Testis (tissue), 3 donors: ENCODE data around the gene DDAH2. TPM values are rescaled to one million over a fixed set of nuclear protein-coding genes. Genes with fewer than 3 reads are reported as not detected.

ENCODE experiments used
- DNase-seq: peaks from one replicate; pipeline ENCODE4 v3.0.0-alpha.2; 2019
- H3K27ac ChIP-seq, 2 donors: fragments of 200-600 bp; sonication (generic); one replicate each; pipeline ENCODE4 v1.5.1; 2019
- H3K27me3 ChIP-seq: fragments of 200-600 bp; sonication (generic); one replicate; pipeline ENCODE4 v1.5.1; 2019
- H3K36me3 ChIP-seq: fragments of 200-600 bp; sonication (generic); one replicate; pipeline ENCODE4 v1.5.1; 2017; ENCODE audit warnings: low read depth; ENCODE audit errors: missing control alignments
- H3K4me1 ChIP-seq: fragments of 200-600 bp; sonication (generic); one replicate; pipeline ENCODE4 v1.5.1; 2019
- H3K4me3 ChIP-seq, 2 donors: fragments of 200-600 bp; sonication (generic); one replicate each; pipeline ENCODE4 v1.5.1; 2017 to 2019
- H3K9me3 ChIP-seq: fragments of 200-600 bp; sonication (generic); one replicate; pipeline ENCODE4 v1.5.1; 2017
- CTCF ChIP-seq, 3 experiments: fragments of 450-650 bp in 2 of 3; fragments of 200-600 bp in 1 of 3; sonication (generic) in 1 of 3; IDR thresholded peaks; one replicate each; pipeline ENCODE4 v1.5.1; 2016 to 2019; ENCODE audit warnings: antibody characterized with exemption in 3 of 3, mild to moderate bottlenecking in 2 of 3, moderate library complexity in 1 of 3
- POLR2A ChIP-seq: fragments of 450-650 bp; IDR thresholded peaks from one replicate; pipeline ENCODE4 v1.6.1; 2017; ENCODE audit warnings: antibody characterized with exemption, mild to moderate bottlenecking, moderate library complexity
- WGBS, 2 donors: methylation state at CpG; one replicate each; pipeline ENCODE4 v1.1.5; 2018; 5-methylcytosine and 5-hydroxymethylcytosine counted together
- intact Hi-C: fragments of 100-400 bp; cut with DNase I; formaldehyde crosslinking; loops from one replicate; pipeline ENCODE4 v1.15.1; 2023; ENCODE audit warnings: low total_unique reads
- polyA plus RNA-seq: library from polyadenylated mRNA; stranded (reverse); fragments of 350-450 nt; fragmentation: Illumina TruSeq; extraction: RNeasy Lipid Tissue Mini Kit (QIAGEN cat#74804); gene quantifications from one replicate; pipeline ENCODE4 v1.2.3, GENCODE V29; 2014; ENCODE audit warnings: low read depth, low replicate concordance; ENCODE audit not compliant: insufficient read depth
- total RNA-seq, 2 donors: library from RNA; depleted of rRNA; stranded (reverse); fragments of >200 nt; gene quantifications; one replicate each; pipeline ENCODE4 v1.2.3, GENCODE V29; 2016

DDAH2 gene
- total and polyA plus RNA-seq, 3 donors from 2014 or later: 19.6 to 50.8 (median 38.0) TPM

- Histone ChIP-seq H3K27ac (peak overlapping the region; percentile 86 to 87), H3K9me3 (no peaks in the 10 kb centered on the region), H3K27me3 (no peaks in the 10 kb centered on the region), H3K4me3 (peak overlapping the region; percentile 47 to 71), H3K4me1 (peaks cover 26% of the 10 kb centered on the region), H3K36me3 (no peaks in the 10 kb centered on the region)
- no peak for DNase-seq
- 47 to 64% methylated on average over 9 to 10 of the region's 10 CpGs for WGBS, 2 donors
- TF ChIP-seq POLR2A: no peak
- no peak for TF ChIP-seq CTCF (IDR thresholded peaks at IDR 0.05)
- intact Hi-C loops: no loop called here
Measured at GRCh38 chr6:31736768-31737314, 7.7 kb upstream of the DDAH2 start.

- H3K27me3 ChIP-seq: no peaks in the 10 kb centered on the region
- peak within 1 kb of the TSS; percentile 86 to 87 for H3K27ac ChIP-seq
- peak; percentile 87 for DNase-seq
- intact Hi-C loops: no loop called here
- H3K4me1 ChIP-seq: peaks cover 26% of the 10 kb centered on the region
- TF ChIP-seq CTCF (IDR thresholded peaks at IDR 0.05): no peak
- peak; percentile 91 for TF ChIP-seq POLR2A
- WGBS, 2 donors: 22 to 37% methylated on average over 22 to 24 of the region's 24 CpGs
- no peaks in the 10 kb centered on the region for H3K9me3 ChIP-seq
- peak within 1 kb of the TSS; percentile 47 to 71 for H3K4me3 ChIP-seq
- H3K36me3 ChIP-seq: no peaks in the 10 kb centered on the region
Measured at GRCh38 chr6:31736021-31736767, 7.1 kb upstream of the DDAH2 start, which contains the start of gene CLIC1. TSS of gene CLIC1 (minus strand) at chr6:31736530. CDS start at chr6:31736300, 230 bp downstream.

- WGBS, 2 donors: 21 to 24% methylated on average over 18 of the region's 18 CpGs
Measured at GRCh38 chr6:31734821-31735406, 5.8 kb upstream of the DDAH2 start.

GRCh38 chr6:31734247-31734820, 5.2 kb upstream of the DDAH2 start:
- no peaks in the 10 kb centered on the region for H3K36me3 ChIP-seq
- H3K9me3 ChIP-seq: no peaks in the 10 kb centered on the region
- peak overlapping the region; percentile 86 to 87 for H3K27ac ChIP-seq
- H3K27me3 ChIP-seq: no peaks in the 10 kb centered on the region
- no peak for DNase-seq
- intact Hi-C loops: no loop called here
- WGBS, 2 donors: 77% methylated on average over 2 of the region's 2 CpGs; no CpG with 5 or more reads in 1 of the 2 donors
- H3K4me3 ChIP-seq: peak overlapping the region in 1 of 2 donors; percentile 71
- TF ChIP-seq POLR2A: no peak
- TF ChIP-seq CTCF (IDR thresholded peaks at IDR 0.05): no peak
- peaks cover 21% of the 10 kb centered on the region for H3K4me1 ChIP-seq

More at GRCh38 chr6:31734821-31735406, 5.8 kb upstream of the DDAH2 start:
- H3K27me3 ChIP-seq: no peaks in the 10 kb centered on the region
- H3K4me3 ChIP-seq: peak overlapping the region; percentile 47 to 71
- no peak for TF ChIP-seq CTCF (IDR thresholded peaks at IDR 0.05)
- no peak for TF ChIP-seq POLR2A
- no peaks in the 10 kb centered on the region for H3K9me3 ChIP-seq
- H3K27ac ChIP-seq: peak overlapping the region; percentile 86 to 87
- H3K4me1 ChIP-seq: peaks cover 21% of the 10 kb centered on the region
- intact Hi-C loops: no loop called here
- peak; percentile 52 for DNase-seq
- H3K36me3 ChIP-seq: no peaks in the 10 kb centered on the region
